ENCODE data around the gene LARGE1.
A peak's percentile ranks its signal among the peaks of the same experiment; 100 is the strongest.

The LARGE1 gene

DNA sequence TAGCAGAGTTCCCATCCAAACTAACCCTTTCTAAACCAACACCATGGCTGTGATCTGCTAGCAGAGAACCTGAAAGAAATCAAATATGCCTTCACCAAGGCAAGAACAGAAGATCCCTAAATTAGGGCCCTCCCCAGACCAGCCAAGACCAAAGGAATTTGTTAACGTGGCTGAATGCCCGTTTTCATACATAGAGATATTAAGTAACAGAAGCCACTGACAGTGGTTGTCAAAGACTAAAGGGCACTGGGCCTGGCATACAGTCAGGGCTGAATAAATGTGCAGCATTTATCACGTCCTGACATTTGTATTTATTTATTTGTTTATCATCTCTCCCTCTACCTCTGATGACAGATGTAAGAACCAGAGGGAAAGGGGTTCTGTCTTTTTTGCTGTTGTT is 271.8 kb downstream of the LARGE1 start:
- no peak for DNase-seq

DNA sequence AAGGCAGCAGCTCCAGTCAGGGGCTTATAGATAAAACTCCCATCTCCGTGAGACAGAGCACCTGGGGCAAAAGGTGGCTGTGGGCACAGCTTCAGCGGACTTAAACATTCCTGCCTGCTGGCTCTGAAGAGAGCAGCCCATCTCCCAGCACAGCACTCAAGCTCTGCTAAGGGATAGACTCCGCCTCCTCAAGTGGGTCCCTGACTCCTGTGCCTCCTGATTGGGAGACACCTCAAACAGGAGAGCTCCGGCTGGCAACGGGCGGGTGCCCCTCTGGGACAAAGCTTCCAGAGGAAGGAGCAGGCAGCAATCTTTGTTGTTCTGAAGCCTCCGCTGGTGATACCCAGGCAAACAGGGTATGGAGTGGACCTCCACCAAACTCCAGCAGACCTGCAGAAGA is 279.4 kb downstream of the LARGE1 start:
- DNase-seq, result no peak

DNA sequence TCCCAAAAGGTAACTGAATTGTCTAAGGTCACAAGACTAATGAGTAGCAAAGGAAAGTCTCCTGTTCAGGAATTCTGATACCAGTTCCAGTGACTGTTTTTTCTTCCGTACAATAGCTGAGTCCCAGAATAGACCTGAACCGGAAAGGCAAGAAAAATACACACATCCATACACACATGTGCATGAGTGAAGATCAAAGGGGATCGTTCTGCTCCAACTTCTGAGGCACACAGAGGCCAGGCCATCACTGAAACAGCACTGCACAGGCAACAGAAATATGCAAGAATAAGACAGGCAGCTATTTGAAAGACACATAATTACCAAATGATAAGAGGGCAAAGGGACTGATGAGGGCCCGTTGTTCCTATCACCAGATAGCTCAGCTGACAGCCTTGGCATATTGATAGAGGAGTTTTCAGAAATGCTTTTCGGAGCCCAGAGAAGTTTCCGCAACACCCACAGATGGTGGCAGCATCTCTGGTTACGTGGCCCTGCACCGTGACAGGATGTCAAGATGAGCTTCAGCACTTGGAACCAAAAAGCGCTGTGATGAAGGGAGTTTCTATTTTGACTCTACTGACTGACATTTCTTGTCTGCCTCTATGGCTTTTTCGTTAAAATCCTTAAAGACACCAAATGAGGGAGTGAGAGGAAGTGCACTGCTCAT is 280.6 kb downstream of the LARGE1 start:
- DNase-seq, result no peak

- no peak for DNase-seq
Observed at GRCh38 chr22:33635766-33636165, 284.5 kb downstream of the LARGE1 start.

DNA sequence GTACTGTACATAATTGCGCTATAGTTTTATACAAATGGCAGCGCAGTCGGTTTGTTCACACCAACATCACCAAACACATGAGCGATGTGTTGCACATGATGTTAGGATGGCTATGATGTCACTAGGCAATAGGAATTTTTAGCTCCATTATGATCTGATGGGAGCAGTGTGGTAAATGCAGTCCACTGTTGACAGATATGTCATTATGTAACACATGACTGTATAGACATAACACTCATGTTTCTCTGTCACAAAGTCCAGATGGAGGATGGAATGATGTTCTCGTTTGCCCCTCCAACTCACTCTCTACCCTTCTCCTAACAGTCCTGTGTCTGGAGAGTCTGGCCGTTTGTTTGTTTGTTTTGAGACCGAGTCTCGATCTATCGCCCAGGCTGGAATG is 288.5 kb downstream of the LARGE1 start:
- no peak for DNase-seq

GRCh38 chr22:33625959-33626358 is 294.3 kb downstream of the LARGE1 start:
- DNase-seq, result no peak

GRCh38 chr22:33620085-33620484 is 300.2 kb downstream of the LARGE1 start:
- DNase-seq, result no peak

- no peak for DNase-seq
Observed at GRCh38 chr22:33606504-33606903, 313.8 kb downstream of the LARGE1 start.

DNA sequence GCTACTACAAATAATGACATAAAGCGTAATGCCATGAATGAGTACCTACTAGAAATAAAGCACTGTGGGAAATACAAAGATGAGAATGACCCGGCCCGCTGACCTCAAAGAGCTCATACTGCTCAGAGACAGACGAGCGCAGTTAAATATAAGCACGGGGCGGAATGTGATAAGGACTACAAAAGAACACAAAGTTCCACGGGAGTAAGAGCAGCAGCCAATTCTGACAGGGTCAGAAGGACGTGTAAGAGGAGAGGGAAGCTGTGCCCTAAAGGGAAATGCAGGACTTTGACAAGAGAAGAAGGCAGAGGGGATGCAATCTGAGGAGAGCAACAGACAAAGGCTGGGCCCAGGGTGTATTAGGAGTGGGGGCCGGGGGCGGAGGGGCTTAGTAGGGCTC is 314.6 kb downstream of the LARGE1 start:
- no peak for DNase-seq

GRCh38 chr22:33605221-33605620 is 315.1 kb downstream of the LARGE1 start:
- no peak for DNase-seq

DNA sequence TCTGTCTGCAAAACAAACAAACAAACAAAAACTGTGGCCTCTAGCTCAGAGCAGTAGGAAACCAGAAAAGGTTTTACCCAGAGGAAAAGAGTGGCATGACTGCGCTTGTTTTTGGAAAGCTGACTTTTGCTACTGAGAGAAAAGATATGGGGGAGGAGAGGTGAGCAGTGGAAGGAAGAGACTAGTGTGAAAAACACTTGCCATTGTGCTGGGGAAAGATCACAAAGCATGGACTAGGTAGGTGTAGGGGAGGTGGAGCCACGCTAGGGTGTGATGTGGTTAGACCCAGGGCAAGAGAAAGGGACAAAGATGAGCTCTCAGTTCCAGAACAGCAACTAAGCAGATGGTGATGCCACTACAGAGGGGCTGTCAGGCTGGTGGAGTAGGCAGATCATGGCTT is 319.2 kb downstream of the LARGE1 start:
- DNase-seq, result no peak

- DNase-seq, result no peak
Observed at GRCh38 chr22:33600595-33600994, 319.7 kb downstream of the LARGE1 start.

GRCh38 chr22:33600113-33600512 is 320.2 kb downstream of the LARGE1 start:
- DNase-seq, result no peak

- no peak for DNase-seq
Observed at GRCh38 chr22:33599596-33599995, 320.7 kb downstream of the LARGE1 start.

GRCh38 chr22:33598821-33599220 is 321.5 kb downstream of the LARGE1 start:
- no peak for DNase-seq

DNA sequence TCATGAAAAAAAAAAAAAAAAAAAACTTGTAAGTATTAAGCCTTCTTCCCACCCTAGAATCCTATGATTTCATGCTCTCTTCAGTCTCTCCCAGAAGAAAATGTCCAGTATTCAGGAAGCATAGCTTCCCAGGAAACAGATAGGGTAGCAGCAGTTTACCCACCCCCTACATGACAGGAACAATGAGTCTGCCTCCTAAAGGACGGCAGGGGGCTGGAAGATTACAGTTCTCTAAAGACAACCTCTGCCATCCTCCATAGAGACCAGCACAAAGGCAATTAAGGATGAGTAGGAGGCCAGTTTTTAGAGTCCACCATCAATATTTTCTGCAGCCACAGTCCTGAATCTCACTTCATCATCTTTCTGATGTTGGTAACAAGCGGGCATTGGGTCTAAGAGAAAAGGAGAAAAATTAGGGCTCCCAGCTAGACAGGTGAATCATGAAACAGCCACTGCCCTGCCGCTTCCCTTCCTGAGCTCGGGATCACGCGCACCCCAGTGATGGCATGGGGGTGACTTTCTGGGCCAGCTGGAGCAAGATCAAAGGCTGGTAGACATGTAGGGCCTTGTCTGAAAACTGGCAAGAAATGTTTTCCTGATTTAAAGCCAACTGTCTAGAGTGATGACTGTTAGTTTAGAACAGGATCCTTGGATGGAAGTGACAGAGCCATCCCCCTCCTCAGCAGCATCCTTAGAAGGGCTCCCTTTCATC is 322.8 kb downstream of the LARGE1 start:
- DNase-seq, result no peak

- no peak for DNase-seq
Observed at GRCh38 chr22:33593818-33594217, 326.5 kb downstream of the LARGE1 start.

DNA sequence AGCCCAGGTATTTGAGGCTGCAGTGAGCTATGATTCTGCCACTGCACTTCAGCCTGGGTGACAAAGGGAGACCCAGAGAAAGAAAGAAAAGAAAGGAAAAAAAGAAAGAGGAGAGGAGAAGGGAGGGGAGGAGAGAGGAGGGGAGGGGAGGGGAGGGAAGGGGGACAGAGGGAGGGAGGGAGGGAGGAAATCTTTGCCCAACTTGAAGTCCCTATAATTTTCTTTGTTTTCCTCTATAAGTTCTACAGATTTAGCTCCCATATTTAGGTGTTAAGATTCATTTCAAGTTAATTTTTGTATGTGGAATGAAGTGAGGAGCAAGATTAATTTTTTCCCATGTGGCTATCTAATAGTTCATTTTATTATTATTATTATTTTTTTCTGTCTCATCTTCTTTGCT is 328.3 kb downstream of the LARGE1 start:
- DNase-seq, result no peak

DNA sequence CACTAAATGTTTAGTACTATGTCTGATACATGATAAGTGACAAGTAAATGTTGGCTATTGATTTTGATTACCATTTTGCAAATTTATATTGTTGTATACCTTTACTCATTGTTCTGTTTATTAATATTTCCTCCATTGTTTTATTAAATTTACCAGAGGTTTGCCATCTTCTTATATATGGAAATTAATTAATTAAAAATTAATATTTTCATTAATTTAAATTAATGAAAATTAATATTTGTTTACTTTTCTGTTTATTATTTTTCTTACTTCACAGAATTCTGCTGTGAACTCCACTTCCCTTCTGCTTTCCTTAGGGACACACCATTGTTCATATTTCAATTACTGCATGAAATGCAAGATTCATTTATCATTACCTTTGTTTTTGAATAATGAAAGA is 331.0 kb downstream of the LARGE1 start:
- no peak for DNase-seq

DNA sequence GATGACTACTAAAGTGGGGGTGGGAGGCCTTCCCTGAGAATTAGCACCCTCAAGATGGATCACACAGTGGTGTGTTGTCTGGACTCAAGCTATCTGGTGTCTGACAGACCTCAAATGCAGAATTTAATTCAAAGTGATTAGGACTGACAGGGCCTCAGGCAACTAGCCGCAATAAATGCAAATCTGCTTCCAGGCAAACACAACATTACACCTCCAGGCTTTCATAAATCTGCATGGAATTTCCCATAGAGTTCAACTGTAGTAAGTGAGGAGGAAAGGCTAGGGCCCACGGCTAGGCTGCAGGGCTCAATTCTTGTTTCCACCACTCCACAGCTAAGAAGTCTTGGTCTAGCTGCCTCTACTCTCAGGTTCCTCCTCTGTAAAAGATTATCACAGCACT is 331.4 kb downstream of the LARGE1 start:
- no peak for DNase-seq

GRCh38 chr22:33584152-33584551 is 336.1 kb downstream of the LARGE1 start:
- no peak for DNase-seq

DNA sequence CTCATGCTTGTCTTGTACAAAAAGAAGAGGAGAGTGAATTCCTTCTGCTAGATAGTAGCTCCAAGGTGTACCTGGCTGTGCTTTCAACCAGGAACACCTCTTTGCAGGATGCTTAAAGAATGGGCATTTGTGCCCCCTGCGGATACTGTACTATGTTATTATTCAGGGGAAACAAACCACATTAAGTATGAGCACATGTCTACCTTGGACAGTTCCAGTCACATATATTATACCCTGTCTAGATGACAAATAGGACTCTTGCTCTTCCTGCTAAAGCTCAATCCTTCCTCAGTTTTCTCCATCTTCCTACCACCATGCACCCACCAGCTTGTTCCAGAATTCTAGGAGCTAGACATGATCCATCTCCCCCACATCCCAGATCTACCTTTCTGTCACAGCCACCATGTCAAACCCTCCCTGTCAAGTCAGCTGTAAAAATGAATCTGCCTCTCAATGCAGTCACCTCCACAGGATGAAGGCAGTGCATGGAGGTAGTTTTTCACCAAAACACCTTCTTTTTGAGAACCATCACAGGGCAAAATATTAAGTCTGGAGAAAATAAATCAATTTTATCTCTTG is 337.4 kb downstream of the LARGE1 start:
- DNase-seq, result no peak

DNA sequence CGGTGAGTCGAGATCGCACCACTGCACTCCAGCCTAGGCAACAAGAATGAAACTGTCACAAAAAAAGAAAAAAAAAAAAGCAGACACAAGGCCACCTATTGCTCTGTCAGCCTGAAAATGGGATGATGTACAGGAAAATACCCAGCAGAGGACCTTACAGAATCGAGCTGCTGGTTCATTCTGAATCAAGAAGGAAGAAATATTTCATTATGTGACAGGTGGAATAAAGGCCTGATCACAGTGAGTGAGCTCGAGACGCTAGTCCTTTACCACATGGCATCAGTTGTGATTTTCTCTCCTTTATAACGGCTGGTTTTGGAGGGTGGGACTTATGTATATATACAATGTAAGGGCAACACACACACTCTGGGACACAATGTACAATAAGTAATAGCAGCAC is 340.0 kb downstream of the LARGE1 start:
- no peak for DNase-seq

GRCh38 chr22:33579448-33580093 is 340.7 kb downstream of the LARGE1 start:
- DNase-seq, result peak; percentile 68
